Measurements from ENCODE around the gene CCDC179. TPM values are rescaled to one million over a fixed set of nuclear protein-coding genes. Genes with fewer than 3 reads are reported as not detected.

CCDC179 gene
- not detected in 2 replicates for total RNA-seq

GRCh38 chr11:22860241-22860640 is at the start of gene CCDC179:
TSS of gene CCDC179 (minus strand) at chr11:22860474. CDS start at chr11:22860421, 53 bp downstream.

GRCh38 chr11:22829231-22830081 is 30.8 kb downstream of the CCDC179 start, which contains the start of gene SVIP:
TSS of gene SVIP (minus strand) at chr11:22829801. CDS start at chr11:22829748, 53 bp downstream.

Other genes starting within 250 kb of the CCDC179 start
- 12.1 and 15.3 TPM in 2 replicates for gene FANCF, start 234.7 kb downstream of the CCDC179 start, total RNA-seq
- 2.3 and 7.0 TPM in 2 replicates for gene GAS2, start 193.9 kb downstream of the CCDC179 start, total RNA-seq
- 1.7 and 2.9 TPM in 2 replicates for gene SVIP, start 30.7 kb downstream of the CCDC179 start, total RNA-seq

Data from hair follicle dermal papilla cell (primary cell).